IMR-90 (cell line): ENCODE measurements around the gene CDC73. TPM values are rescaled to one million over a fixed set of nuclear protein-coding genes. Genes with fewer than 3 reads are reported as not detected.

Experiments
- ATAC-seq: fragments of 200-7000 bp; cut with Tn5 transposase; 2 replicates; pipeline ENCODE4 v1.9.1; 2020; ENCODE audit warnings: low read depth, mild to moderate bottlenecking, moderate library complexity
- BruUV-seq: library from RNA; stranded (reverse); fragments of 400-500 nt; replicated peaks from 2 replicates; lab custom pipeline; 2021; lab: Mats Ljungman, UMichigan
- CTCF ChIA-PET: fragments of 300-600 bp; formaldehyde crosslinking; extraction: SDS; loops from one replicate; lab custom pipeline; 2021; ENCODE audit warnings: antibody characterized with exemption; lab: Yijun Ruan, JAX
- POLR2A ChIA-PET: fragments of 300-600 bp; sonication (Branson Sonifier 250); formaldehyde crosslinking; loops from one replicate; lab custom pipeline; 2022; ENCODE audit warnings: antibody characterized with exemption; ENCODE audit not compliant: unreplicated experiment; lab: Charles Lee
- DNase-seq: peaks from one replicate; pipeline ENCODE4 v3.0.0; 2013
- H2AFZ ChIP-seq: replicated peaks from 2 replicates; pipeline ENCODE3; 2013; ENCODE audit warnings: low read length, mild to moderate bottlenecking; ENCODE audit not compliant: poor library complexity
- H2AK5ac ChIP-seq: 2 replicates; pipeline ENCODE4 v1.6.1; 2013; ENCODE audit warnings: low read depth, low read length, inconsistent platforms
- H2AK9ac ChIP-seq: replicated peaks from 2 replicates; pipeline ENCODE3; 2013; ENCODE audit warnings: mild to moderate bottlenecking, low read depth, low read length, moderate library complexity; ENCODE audit not compliant: poor library complexity
- H2BK120ac ChIP-seq: 2 replicates; pipeline ENCODE4 v1.6.1; 2013; ENCODE audit warnings: low read depth, low read length, inconsistent platforms
- H2BK15ac ChIP-seq: 3 replicates; pipeline ENCODE4 v1.6.1; 2013; ENCODE audit warnings: low read depth, low read length, inconsistent platforms
- H2BK20ac ChIP-seq: 2 replicates; pipeline ENCODE4 v1.6.1; 2013; ENCODE audit warnings: low read depth, mild to moderate bottlenecking, inconsistent platforms, low read length, moderate library complexity
- H2BK5ac ChIP-seq: 2 replicates; pipeline ENCODE4 v1.6.1; 2013; ENCODE audit warnings: mild to moderate bottlenecking, low read depth, low read length, inconsistent platforms; ENCODE audit not compliant: poor library complexity, severe bottlenecking
- H3K14ac ChIP-seq: replicated peaks from 2 replicates; pipeline ENCODE4 v1.6.1; 2013; ENCODE audit warnings: low read depth, low read length, inconsistent platforms
- H3K18ac ChIP-seq: 2 replicates; pipeline ENCODE4 v1.6.1; 2013; ENCODE audit warnings: low read depth, low read length, control low read depth
- H3K23ac ChIP-seq: 2 replicates; pipeline ENCODE4 v1.6.1; 2013; ENCODE audit warnings: low read depth, low read length, inconsistent platforms
- H3K27ac ChIP-seq: 2 replicates; pipeline ENCODE4 v1.5.1; 2013; ENCODE audit warnings: mild to moderate bottlenecking, control low read depth, low read length; ENCODE audit not compliant: insufficient read depth
- H3K27me3 ChIP-seq: 2 replicates; pipeline ENCODE4 v1.6.1; 2013; ENCODE audit warnings: low read length; ENCODE audit not compliant: control insufficient read depth, insufficient read depth
- H3K36me3 ChIP-seq: 2 replicates; pipeline ENCODE4 v1.6.1; 2013; ENCODE audit warnings: low read length, mixed read lengths; ENCODE audit not compliant: control insufficient read depth, insufficient read depth
- H3K4ac ChIP-seq: 2 replicates; pipeline ENCODE4 v1.6.1; 2013; ENCODE audit warnings: low read depth, low read length, inconsistent platforms
- H3K4me1 ChIP-seq: 2 replicates; pipeline ENCODE4 v1.6.1; 2013; ENCODE audit warnings: low read length, mixed read lengths; ENCODE audit not compliant: control insufficient read depth, insufficient read depth
- H3K4me2 ChIP-seq: 2 replicates; pipeline ENCODE4 v1.6.1; 2013; ENCODE audit warnings: low read depth, mild to moderate bottlenecking, control low read depth, low read length, moderate library complexity
- H3K4me3 ChIP-seq: 2 replicates; pipeline ENCODE4 v1.5.1; 2013; ENCODE audit warnings: low read depth, mild to moderate bottlenecking, control low read depth, low read length, moderate library complexity; ENCODE audit not compliant: insufficient read depth
- H3K56ac ChIP-seq: 2 replicates; pipeline ENCODE4 v1.6.1; 2013; ENCODE audit warnings: low read length, inconsistent platforms; ENCODE audit not compliant: insufficient read depth; ENCODE audit errors: extremely low read depth
- H3K79me1 ChIP-seq, 2 experiments: 2 replicates each; pipeline ENCODE4 v1.6.1; 2013; ENCODE audit warnings: low read length in 2 of 2, inconsistent platforms in 1 of 2, low read depth in 1 of 2
- H3K9ac ChIP-seq: 2 replicates; pipeline ENCODE4 v1.6.1; 2013; ENCODE audit warnings: low read depth, low read length, control low read depth
- H3K9me1 ChIP-seq: 2 replicates; pipeline ENCODE4 v1.6.1; 2013; ENCODE audit warnings: low read length, inconsistent platforms; ENCODE audit not compliant: insufficient read depth
- H3K9me3 ChIP-seq: 2 replicates; pipeline ENCODE4 v1.6.1; 2013; ENCODE audit warnings: low read length; ENCODE audit not compliant: control insufficient read depth, insufficient read depth
- H4K20me1 ChIP-seq: 2 replicates; pipeline ENCODE4 v1.6.1; 2013; ENCODE audit warnings: low read length, inconsistent platforms; ENCODE audit not compliant: insufficient read depth
- H4K5ac ChIP-seq: 2 replicates; pipeline ENCODE4 v1.6.1; 2013; ENCODE audit warnings: mild to moderate bottlenecking, low read depth, low read length, control low read depth
- H4K8ac ChIP-seq, 2 experiments: 2 replicates each; pipeline ENCODE4 v1.6.1; 2013; ENCODE audit warnings: low read depth in 2 of 2, low read length in 2 of 2, control low read depth in 1 of 2, inconsistent platforms in 1 of 2
- H4K91ac ChIP-seq: 2 replicates; pipeline ENCODE4 v1.6.1; 2013; ENCODE audit warnings: low read depth, low read length, inconsistent platforms; ENCODE audit not compliant: insufficient read depth
- BHLHE40 ChIP-seq: fragments of 150-350 bp; IDR thresholded peaks from 2 replicates; pipeline ENCODE4 v1.6.1; 2016; ENCODE audit warnings: mild to moderate bottlenecking, low read depth, low read length
- CEBPB ChIP-seq: IDR thresholded peaks from 2 replicates; pipeline ENCODE4 v1.6.1; 2012; ENCODE audit warnings: low read depth, low read length, improper control_type of control experiment
- CHD1 ChIP-seq: IDR thresholded peaks from 2 replicates; pipeline ENCODE4 v1.6.1; 2012; ENCODE audit warnings: low read depth, low read length, improper control_type of control experiment
- CTCF ChIP-seq: conservative IDR thresholded peaks from 2 replicates; pipeline ENCODE4 v1.5.1; 2012; ENCODE audit warnings: mild to moderate bottlenecking, low read depth, low read length, improper control_type of control experiment
- FOS ChIP-seq: fragments of 150-350 bp; IDR thresholded peaks from 2 replicates; pipeline ENCODE4 v1.6.1; 2016; ENCODE audit warnings: low read depth, low read length
- MAFK ChIP-seq: IDR thresholded peaks from 2 replicates; pipeline ENCODE4 v1.6.1; 2012; ENCODE audit warnings: low read depth, low read length, improper control_type of control experiment
- MAZ ChIP-seq: IDR thresholded peaks from 2 replicates; pipeline ENCODE4 v1.6.1; 2012; ENCODE audit warnings: low read depth, mild to moderate bottlenecking, low read length, improper control_type of control experiment, moderate library complexity, borderline replicate concordance
- MXI1 ChIP-seq: IDR thresholded peaks from 2 replicates; pipeline ENCODE4 v1.6.1; 2012; ENCODE audit warnings: low read depth, mild to moderate bottlenecking, low read length, moderate library complexity, borderline replicate concordance
- NFE2L2 ChIP-seq: fragments of 150-350 bp; IDR thresholded peaks from 2 replicates; pipeline ENCODE4 v1.6.1; 2016; ENCODE audit warnings: low read depth, mild to moderate bottlenecking, low read length
- POLR2A ChIP-seq: IDR thresholded peaks from 2 replicates; pipeline ENCODE4 v1.6.1; 2012; ENCODE audit warnings: mild to moderate bottlenecking, low read depth, low read length
- RAD21 ChIP-seq: IDR thresholded peaks from 2 replicates; pipeline ENCODE4 v1.6.1; 2012; ENCODE audit warnings: low read length, improper control_type of control experiment
- RFX5 ChIP-seq: IDR thresholded peaks from 2 replicates; pipeline ENCODE4 v1.8.0; 2012; ENCODE audit warnings: low read depth, mild to moderate bottlenecking, low read length, moderate library complexity
- SMC3 ChIP-seq: fragments of 150-350 bp; IDR thresholded peaks from 2 replicates; pipeline ENCODE4 v1.6.1; 2016; ENCODE audit warnings: low read depth, mild to moderate bottlenecking, antibody characterized with exemption, low read length, moderate library complexity
- USF2 ChIP-seq: fragments of 150-350 bp; IDR thresholded peaks from 2 replicates; pipeline ENCODE4 v1.6.1; 2017; ENCODE audit warnings: mild to moderate bottlenecking, antibody characterized with exemption, low read length, low read depth
- WGBS, 2 experiments: methylation state at CpG; one replicate each; pipeline versions ENCODE4 v1.1.5 to v1.1.7; 2013; ENCODE audit warnings: missing lambda C conversion rate in 2 of 2; ENCODE audit not compliant: insufficient read length in 1 of 2; ENCODE audit errors: extremely low coverage in 2 of 2; 5-methylcytosine and 5-hydroxymethylcytosine counted together
- dilution Hi-C: fragments of 300-500 bp; cut with HindIII; formaldehyde crosslinking; loops from one replicate; pipeline ENCODE4 v1.14.3; 2018; ENCODE audit warnings: low sequenced_read_pairs; ENCODE audit not compliant: unreplicated experiment
- in situ Hi-C: fragments of 300-500 bp; cut with MboI; formaldehyde crosslinking; loops from 3 replicates; pipeline ENCODE4 v1.14.3; 2019; ENCODE audit warnings: low sequenced_read_pairs, inconsistent platforms, mixed read lengths
- intact Hi-C: fragments of 100-400 bp; cut with micrococcal nuclease; formaldehyde crosslinking; loops from 2 replicates; pipeline ENCODE4 v1.10.0; 2022
- polyA plus RNA-seq, 3 experiments: library from polyadenylated mRNA; depleted of rRNA; stranded (reverse); fragments of >200 nt; gene quantifications; 2 replicates each; pipeline ENCODE4 v1.2.3, GENCODE V29; 2012; ENCODE audit warnings: low replicate concordance in 1 of 3
- total RNA-seq: library from RNA; depleted of rRNA; stranded (reverse); fragments of >200 nt; gene quantifications from 2 replicates; pipeline ENCODE4 v1.2.3, GENCODE V29; 2012
- TF ChIP-seq, protein P1 (sequence below): fragments of 150-350 bp; IDR thresholded peaks from 2 replicates; pipeline ENCODE4 v1.6.1; 2016; ENCODE audit warnings: low read depth, mild to moderate bottlenecking, low read length, moderate library complexity, borderline replicate concordance

The CDC73 gene
- total and polyA plus RNA-seq, 2 of the 4 experiments (the other 2 are of a cell fraction), result 22.1 to 29.6 TPM

- H3K27ac ChIP-seq, result peak overlapping the region; percentile 66
- H2BK5ac ChIP-seq, result peak overlapping the region; percentile 87
- H2AK9ac ChIP-seq, result no peak overlapping the region
- dilution Hi-C loops, result no loop called here
- H3K23ac ChIP-seq, result peak overlapping the region; percentile 26; the same call in 1 of the 2 replicates
- H3K36me3 ChIP-seq, result no peaks in the 10 kb centered on the region
- no peak overlapping the region for H4K5ac ChIP-seq
- ATAC-seq (peak; percentile 73), DNase-seq (peak; percentile 87)
- intact Hi-C loops, result no loop called here
- H2BK20ac ChIP-seq, result peak overlapping the region; percentile 84
- H2AK5ac ChIP-seq, result peak overlapping the region; percentile 89; the same call in 1 of the 2 replicates
- in situ Hi-C loops, result loop anchor here (10.0 kb wide), 1 partner anchor 637 kb away; no protein-coding TSS in a partner anchor
- H2BK15ac ChIP-seq, result peak overlapping the region; percentile 82; the same call in 1 of the 3 replicates
- peak overlapping the region; percentile 20; the same call in 1 of the 2 replicates for H3K18ac ChIP-seq
- peak overlapping the region; percentile 7 to 96; a peak in 3 of 4 replicates for H4K8ac ChIP-seq
- no peak overlapping the region; the same call in 1 of the 2 replicates for H3K9ac ChIP-seq
- peak overlapping the region; percentile 35; the same call in 1 of the 2 replicates for H3K4me2 ChIP-seq
- BruUV-seq, result no TSS peak
- H2BK120ac ChIP-seq, result peak overlapping the region; percentile 85
- ChIA-PET CTCF (interaction anchor here (0.7 kb wide), 2 partner anchors 32 to 206 kb away, joined by 4 read pairs; no protein-coding TSS in a partner anchor), POLR2A (interaction anchor here (0.7 kb wide), 1 partner anchor 10 kb away, joined by 3 read pairs; no protein-coding TSS in a partner anchor)
- H3K9me1 ChIP-seq, result peaks cover 12% of the 10 kb centered on the region
- H3K79me1 ChIP-seq, result peaks cover 0 to 3% of the 10 kb centered on the region in 2 experiments; a peak in 1 of 4 replicates
- WGBS, 2 experiments, result no CpG with 5 or more reads among the region's 6 CpGs
- peak overlapping the region; percentile 72 for H3K4ac ChIP-seq
- H3K4me1 ChIP-seq, result peaks cover 11% of the 10 kb centered on the region
- H4K20me1 ChIP-seq, result no peaks in the 10 kb centered on the region
- no peaks in the 10 kb centered on the region for H3K9me3 ChIP-seq
- peak overlapping the region; percentile 79; the same call in 1 of the 2 replicates for H3K56ac ChIP-seq
- peak overlapping the region; percentile 80 for H2AFZ ChIP-seq
- peak overlapping the region; percentile 84 for H3K14ac ChIP-seq
- H3K4me3 ChIP-seq, result no peak overlapping the region
- H3K27me3 ChIP-seq, result no peaks in the 10 kb centered on the region
- peak overlapping the region; percentile 82 for H4K91ac ChIP-seq
- TF ChIP-seq CHD1 (no peak), RFX5 (no peak), MAFK (no peak), SMC3 (no peak), MAZ (no peak), MXI1 (no peak), USF2 (no peak), POLR2A (no peak), CTCF (no peak), RAD21 (no peak), NFE2L2 (peak; percentile 26; the same call in 1 of the 2 replicates), CEBPB (peak; percentile 100), BHLHE40 (no peak; the same call in 1 of the 2 replicates), FOS (peak; percentile 63)
- TF ChIP-seq, protein P1, sequence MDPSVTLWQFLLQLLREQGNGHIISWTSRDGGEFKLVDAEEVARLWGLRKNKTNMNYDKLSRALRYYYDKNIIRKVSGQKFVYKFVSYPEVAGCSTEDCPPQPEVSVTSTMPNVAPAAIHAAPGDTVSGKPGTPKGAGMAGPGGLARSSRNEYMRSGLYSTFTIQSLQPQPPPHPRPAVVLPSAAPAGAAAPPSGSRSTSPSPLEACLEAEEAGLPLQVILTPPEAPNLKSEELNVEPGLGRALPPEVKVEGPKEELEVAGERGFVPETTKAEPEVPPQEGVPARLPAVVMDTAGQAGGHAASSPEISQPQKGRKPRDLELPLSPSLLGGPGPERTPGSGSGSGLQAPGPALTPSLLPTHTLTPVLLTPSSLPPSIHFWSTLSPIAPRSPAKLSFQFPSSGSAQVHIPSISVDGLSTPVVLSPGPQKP, result no peak
These were observed 10.2 kb upstream of the CDC73 start for GRCh38 chr1:193111641-193112090.
